ENCODE measurements around the gene ERI3. TPM values are rescaled to one million over a fixed set of nuclear protein-coding genes. Genes with fewer than 3 reads are reported as not detected.
A peak's percentile ranks its signal among the peaks of the same experiment; 100 is the strongest.

The ERI3 gene
- total and polyA plus RNA-seq, 2 experiments from 2014 or later, result 59.4 to 93.2 TPM

DNA sequence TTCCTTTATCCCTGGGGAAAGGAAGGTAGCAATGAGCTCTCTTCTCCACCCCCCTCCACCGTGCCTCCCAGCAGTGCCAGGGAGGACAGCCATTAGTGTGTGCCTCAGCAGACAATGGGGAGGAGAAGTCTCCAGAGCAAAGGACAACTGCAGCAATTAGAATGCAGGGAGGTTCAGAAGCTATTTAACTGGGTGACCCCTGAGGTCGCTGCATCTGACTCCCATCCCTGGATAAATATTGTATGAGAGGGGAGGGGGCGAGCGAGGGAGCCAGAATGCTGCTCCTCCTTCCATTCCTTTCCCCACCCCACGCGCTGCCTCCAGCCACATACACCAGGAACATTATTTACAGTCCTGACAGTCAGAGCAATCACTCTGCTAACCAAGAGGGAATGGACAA lies 59.0 kb downstream of the ERI3 start:
- WGBS (ENCODE audit: low lambda C conversion rate, missing lambda C conversion rate), result 76% methylated on average over 6 of the region's 6 CpGs

DNA sequence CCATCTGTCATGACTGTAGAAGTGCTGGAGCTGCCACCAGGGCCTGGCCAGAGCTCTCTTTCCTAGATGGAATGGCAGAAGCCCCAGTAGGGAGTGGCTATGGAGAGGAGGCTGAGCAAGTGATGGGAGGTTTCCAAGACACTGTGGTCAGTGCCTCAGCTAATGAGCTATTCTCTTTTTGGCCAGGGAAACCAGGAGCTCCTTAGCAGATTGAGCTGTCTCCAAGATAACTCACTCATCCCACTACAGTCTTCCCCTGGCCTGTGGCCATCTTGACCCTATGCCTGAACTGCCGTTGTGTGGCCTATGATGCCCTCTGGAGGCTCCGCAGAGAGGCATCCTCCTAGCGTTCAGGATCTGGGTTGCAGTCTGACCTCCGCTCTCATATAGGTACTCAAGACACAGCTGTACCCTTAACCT lies 60.5 kb downstream of the ERI3 start:
- Histone ChIP-seq H3K27me3 (no peaks in the 10 kb centered on the region), H3K4me3 (no peak overlapping the region), H3K36me3 (replicated peaks; ENCODE audit: insufficient read depth, low read depth) (no peaks in the 10 kb centered on the region), H3K79me2 (no peaks in the 10 kb centered on the region), H3K27ac (no peak overlapping the region), H2AFZ (no peak overlapping the region), H3K9me2 (replicated peaks; ENCODE audit: insufficient read depth) (no peaks in the 10 kb centered on the region), H3K4me2 (no peak overlapping the region), H4K20me1 (ENCODE audit: insufficient read depth, poor library complexity, severe bottlenecking) (no peaks in the 10 kb centered on the region), H3K4me1 (ENCODE audit: insufficient read depth) (no peaks in the 10 kb centered on the region), H3K9me3 (ENCODE audit: low read depth) (no peaks in the 10 kb centered on the region)
- TF ChIP-seq EZH2phosphoT487 (IDR thresholded peaks at IDR 0.05; ENCODE audit: low read depth, severe bottlenecking, unreplicated experiment), result no peak
- TF ChIP-seq, protein P1, sequence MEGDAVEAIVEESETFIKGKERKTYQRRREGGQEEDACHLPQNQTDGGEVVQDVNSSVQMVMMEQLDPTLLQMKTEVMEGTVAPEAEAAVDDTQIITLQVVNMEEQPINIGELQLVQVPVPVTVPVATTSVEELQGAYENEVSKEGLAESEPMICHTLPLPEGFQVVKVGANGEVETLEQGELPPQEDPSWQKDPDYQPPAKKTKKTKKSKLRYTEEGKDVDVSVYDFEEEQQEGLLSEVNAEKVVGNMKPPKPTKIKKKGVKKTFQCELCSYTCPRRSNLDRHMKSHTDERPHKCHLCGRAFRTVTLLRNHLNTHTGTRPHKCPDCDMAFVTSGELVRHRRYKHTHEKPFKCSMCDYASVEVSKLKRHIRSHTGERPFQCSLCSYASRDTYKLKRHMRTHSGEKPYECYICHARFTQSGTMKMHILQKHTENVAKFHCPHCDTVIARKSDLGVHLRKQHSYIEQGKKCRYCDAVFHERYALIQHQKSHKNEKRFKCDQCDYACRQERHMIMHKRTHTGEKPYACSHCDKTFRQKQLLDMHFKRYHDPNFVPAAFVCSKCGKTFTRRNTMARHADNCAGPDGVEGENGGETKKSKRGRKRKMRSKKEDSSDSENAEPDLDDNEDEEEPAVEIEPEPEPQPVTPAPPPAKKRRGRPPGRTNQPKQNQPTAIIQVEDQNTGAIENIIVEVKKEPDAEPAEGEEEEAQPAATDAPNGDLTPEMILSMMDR (IDR thresholded peaks at IDR 0.05; ENCODE audit: poor library complexity), result peak; percentile 34
- DNase-seq (ENCODE audit: low spot score), result peak; percentile 36
- WGBS (ENCODE audit: low lambda C conversion rate, missing lambda C conversion rate), result 52% methylated on average over 4 of the region's 4 CpGs

More for the DNA sequence above, 59.0 kb downstream of the ERI3 start:
- no peaks in the 10 kb centered on the region for H4K20me1 ChIP-seq (ENCODE audit: insufficient read depth, poor library complexity, severe bottlenecking)
- H3K79me2 ChIP-seq, result no peaks in the 10 kb centered on the region
- no peaks in the 10 kb centered on the region for H3K36me3 ChIP-seq (replicated peaks; ENCODE audit: insufficient read depth, low read depth)
- no peak overlapping the region for H2AFZ ChIP-seq
- H3K27me3 ChIP-seq, result no peaks in the 10 kb centered on the region
- H3K9me3 ChIP-seq (ENCODE audit: low read depth), result no peaks in the 10 kb centered on the region
- no peak for DNase-seq (ENCODE audit: low spot score)
- H3K9me2 ChIP-seq (replicated peaks; ENCODE audit: insufficient read depth), result no peaks in the 10 kb centered on the region
- peak overlapping the region; percentile 43 for H3K27ac ChIP-seq
- no peak for TF ChIP-seq EZH2phosphoT487 (IDR thresholded peaks at IDR 0.05; ENCODE audit: low read depth, severe bottlenecking, unreplicated experiment)
- TF ChIP-seq, protein P1 (IDR thresholded peaks at IDR 0.05; ENCODE audit: poor library complexity), result no peak
- TF ChIP-seq EZH2 (IDR thresholded peaks at IDR 0.05; ENCODE audit: borderline replicate concordance), result no peak
- H3K4me2 ChIP-seq, result no peak overlapping the region
- no peak overlapping the region for H3K4me3 ChIP-seq
- H3K4me1 ChIP-seq (ENCODE audit: insufficient read depth), result no peaks in the 10 kb centered on the region

DNA sequence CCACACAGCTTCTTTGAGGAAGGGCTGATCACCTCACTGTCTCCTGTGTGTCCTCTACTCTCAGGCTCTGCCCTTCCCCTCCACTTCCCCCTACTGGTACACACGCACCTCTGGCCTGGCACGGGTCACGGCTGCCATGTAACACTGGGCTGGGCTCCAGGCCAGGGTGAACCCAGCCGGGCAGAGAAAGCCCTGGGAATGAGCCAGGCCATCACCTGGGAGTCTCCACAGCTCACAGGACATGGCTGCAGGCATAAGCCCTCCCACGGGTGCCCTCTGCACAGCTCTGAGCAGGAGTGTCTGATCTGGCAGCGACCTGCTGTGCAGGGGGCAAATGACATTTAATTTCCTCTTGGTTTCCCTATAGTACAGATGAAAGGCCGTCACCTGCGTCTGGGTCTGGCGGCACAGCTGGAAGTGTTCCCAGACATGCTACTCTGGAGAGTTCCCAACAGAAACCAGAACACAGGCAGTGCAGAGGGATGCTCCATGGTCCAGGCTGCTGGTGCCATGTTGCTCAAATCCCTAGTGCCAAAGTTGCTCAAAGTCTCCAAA lies 61.2 kb downstream of the ERI3 start:
- H2AFZ ChIP-seq, result no peak overlapping the region
- H3K9me3 ChIP-seq (ENCODE audit: low read depth), result no peaks in the 10 kb centered on the region
- WGBS (ENCODE audit: low lambda C conversion rate, missing lambda C conversion rate), result 83% methylated on average over 9 of the region's 9 CpGs
- no peaks in the 10 kb centered on the region for H3K79me2 ChIP-seq
- no peak overlapping the region for H3K4me3 ChIP-seq
- H3K4me2 ChIP-seq, result no peak overlapping the region
- H3K27ac ChIP-seq, result no peak overlapping the region
- H3K36me3 ChIP-seq (replicated peaks; ENCODE audit: insufficient read depth, low read depth), result no peaks in the 10 kb centered on the region
- H3K27me3 ChIP-seq, result no peaks in the 10 kb centered on the region
- no peaks in the 10 kb centered on the region for H3K4me1 ChIP-seq (ENCODE audit: insufficient read depth)
- H3K9me2 ChIP-seq (replicated peaks; ENCODE audit: insufficient read depth), result no peaks in the 10 kb centered on the region
- no peak for DNase-seq (ENCODE audit: low spot score)
- TF ChIP-seq, protein P1 (IDR thresholded peaks at IDR 0.05; ENCODE audit: poor library complexity), result no peak
- no peak for TF ChIP-seq EZH2 (IDR thresholded peaks at IDR 0.05; ENCODE audit: borderline replicate concordance)
- TF ChIP-seq EZH2phosphoT487 (IDR thresholded peaks at IDR 0.05; ENCODE audit: low read depth, severe bottlenecking, unreplicated experiment), result no peak
- H4K20me1 ChIP-seq (ENCODE audit: insufficient read depth, poor library complexity, severe bottlenecking), result no peaks in the 10 kb centered on the region
